WI38 (cell line): Measurements from ENCODE around the gene HCN2.

Source experiments
- H3K4me3 ChIP-seq: 2 replicates; pipeline ENCODE4 v1.5.1; 2011; ENCODE audit warnings: low read depth, mild to moderate bottlenecking, control low read depth, low read length
- CTCF ChIP-seq: IDR thresholded peaks from 2 replicates; pipeline ENCODE4 v1.5.1; 2012; ENCODE audit warnings: low read depth, mild to moderate bottlenecking, control low read depth, low read length

Gene HCN2

DNA sequence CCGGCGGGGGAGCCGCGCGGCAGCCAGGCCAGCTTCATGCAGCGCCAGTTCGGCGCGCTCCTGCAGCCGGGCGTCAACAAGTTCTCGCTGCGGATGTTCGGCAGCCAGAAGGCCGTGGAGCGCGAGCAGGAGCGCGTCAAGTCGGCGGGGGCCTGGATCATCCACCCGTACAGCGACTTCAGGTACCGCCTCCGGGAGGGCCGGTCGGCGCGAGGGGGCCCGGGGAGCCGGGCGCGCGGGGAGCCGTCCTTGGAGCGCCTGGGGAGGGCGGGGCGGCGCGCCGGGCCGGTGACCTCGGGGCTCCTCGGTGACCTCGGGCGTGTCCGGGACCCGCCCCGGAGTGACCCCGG is 690 bp downstream of the HCN2 start:
- no peak for TF ChIP-seq CTCF
- H3K4me3 ChIP-seq: peak overlapping the region; percentile 27; the same call in 1 of the 2 replicates

GRCh38 chr19:590750-591098 is 1.0 kb downstream of the HCN2 start:
- H3K4me3 ChIP-seq: no peak overlapping the region
- no peak for TF ChIP-seq CTCF

DNA sequence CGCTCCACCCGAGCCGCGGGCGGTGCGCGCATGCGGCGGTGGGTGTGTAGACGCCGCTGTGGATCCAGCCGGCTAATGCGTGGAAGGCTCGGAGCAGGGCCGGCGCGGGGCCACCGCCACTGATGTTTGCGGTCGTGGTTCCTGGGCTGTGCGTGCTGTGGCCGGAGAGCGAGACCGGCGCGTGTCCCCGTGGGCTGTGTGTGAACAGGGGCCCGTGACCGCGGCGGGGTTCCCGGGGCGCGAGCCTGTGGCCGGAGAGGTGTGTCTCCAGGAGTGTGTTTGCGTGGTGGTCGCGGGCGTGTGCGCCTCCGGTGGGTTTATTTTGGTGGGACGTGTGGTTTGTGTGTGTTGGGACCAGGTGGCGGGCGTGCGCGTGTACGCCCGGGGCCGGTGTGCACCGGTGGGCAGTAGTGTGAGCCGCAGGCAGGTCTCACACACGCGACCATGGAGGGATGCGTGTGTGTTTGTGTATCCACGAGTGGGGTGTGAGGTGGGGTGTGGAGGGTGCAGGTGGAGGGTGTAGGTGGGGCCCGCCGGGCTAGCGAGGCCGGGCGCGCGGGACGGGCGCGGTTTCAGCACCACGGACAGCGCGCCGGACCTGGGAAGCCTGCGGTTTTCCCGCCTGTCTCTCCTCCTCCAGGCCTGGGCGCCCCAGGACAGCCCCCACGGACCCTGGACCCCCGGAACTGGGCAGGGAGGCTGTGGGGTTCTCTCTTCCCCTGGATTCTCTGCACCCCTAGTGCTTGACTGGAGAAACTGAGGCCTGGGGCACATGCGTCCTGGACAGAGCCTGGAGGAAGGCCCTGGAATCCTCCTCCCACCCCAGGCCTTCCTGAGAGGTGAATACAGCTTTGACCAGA is 1.6 kb downstream of the HCN2 start:
- no peak overlapping the region for H3K4me3 ChIP-seq
- TF ChIP-seq CTCF: no peak

DNA sequence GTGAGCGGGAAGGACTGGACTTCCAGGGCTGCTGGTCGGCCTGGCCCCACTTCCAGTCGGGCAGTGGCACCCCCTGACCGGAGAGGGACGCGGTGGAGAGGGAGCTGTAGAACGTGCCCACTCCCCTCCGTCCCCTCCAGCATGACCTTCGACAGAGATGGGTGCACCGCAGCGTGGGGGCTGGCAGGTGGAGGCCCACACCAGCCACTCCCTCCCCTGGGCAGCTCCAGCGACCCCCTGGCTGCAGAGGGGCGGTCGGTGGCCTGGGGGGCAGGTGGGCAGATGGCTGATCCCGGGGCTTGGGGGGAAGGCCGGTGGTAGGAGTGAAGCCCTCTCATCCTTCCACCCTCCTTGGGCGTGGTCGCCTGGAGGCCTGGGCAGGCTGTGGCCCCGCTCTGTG is 2.4 kb downstream of the HCN2 start:
- TF ChIP-seq CTCF: no peak
- no peak overlapping the region for H3K4me3 ChIP-seq

DNA sequence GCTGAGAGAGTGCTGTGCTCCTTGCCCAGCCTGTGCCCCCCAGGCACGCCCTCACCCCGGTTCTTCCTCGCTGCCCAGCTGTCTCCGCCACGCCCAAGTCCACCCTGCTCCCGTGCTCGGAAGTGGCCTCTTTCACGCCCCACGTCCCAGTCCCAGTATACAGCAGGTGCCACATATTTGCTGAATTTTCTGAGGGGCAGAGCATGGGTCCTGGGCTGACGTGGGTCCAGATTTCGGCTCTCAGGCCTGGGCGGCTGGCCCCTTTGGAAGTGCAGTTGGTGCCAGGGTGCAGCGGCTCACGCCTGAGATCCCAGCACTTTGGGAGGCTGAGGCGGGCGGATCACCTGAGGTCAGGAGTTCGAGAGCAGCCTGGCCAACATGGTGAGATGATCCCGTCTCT is 3.4 kb downstream of the HCN2 start:
- no peak overlapping the region for H3K4me3 ChIP-seq
- no peak for TF ChIP-seq CTCF

- TF ChIP-seq CTCF: no peak
- no peak overlapping the region for H3K4me3 ChIP-seq
These were observed 3.8 kb downstream of the HCN2 start for GRCh38 chr19:593505-593904.

DNA sequence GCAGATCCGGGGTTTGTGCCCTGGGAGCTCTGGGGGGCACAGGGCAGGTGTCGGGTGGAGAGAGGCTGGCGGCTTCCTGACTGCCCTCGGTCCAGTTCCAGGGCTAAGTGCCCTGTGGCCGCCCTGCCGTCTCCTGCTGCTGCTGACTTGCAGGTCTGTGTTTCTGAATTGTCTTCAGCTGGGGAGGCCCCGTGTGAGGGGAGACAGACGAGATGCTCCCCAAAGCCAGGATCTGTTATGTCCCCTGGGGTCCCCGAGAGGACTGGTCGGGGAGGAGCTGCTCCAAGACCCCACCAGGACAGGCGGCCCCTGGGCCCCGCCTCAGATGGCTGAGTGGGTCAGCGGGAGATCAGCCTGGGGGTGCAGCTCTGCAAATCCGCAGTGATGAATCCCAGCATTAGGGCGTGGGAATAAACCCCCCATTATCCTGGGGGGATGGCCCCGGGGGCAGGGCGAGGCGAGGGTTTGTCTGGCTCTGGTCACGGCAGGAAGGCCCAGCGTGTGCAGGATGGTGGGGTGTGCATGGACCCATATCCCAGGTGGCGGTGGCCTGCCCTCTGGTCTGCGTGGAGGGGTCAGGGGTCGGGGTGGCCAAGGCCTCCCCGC is 4.7 kb downstream of the HCN2 start:
- H3K4me3 ChIP-seq: no peak overlapping the region
- no peak for TF ChIP-seq CTCF
